NOMO-1 (cell line): Measurements from ENCODE around the gene SLX4IP.

ENCODE experiments used
- DNase-seq, 2 experiments: peaks; one replicate each; lab custom pipeline; 2025; ENCODE audit not compliant: unreplicated experiment in 2 of 2; lab: John Stamatoyannopoulos, UW

SLX4IP gene

GRCh38 chr20:10670501-10671220 is 235.6 kb downstream of the SLX4IP start:
- no peak for DNase-seq

GRCh38 chr20:10671221-10671918 is 236.3 kb downstream of the SLX4IP start:
- DNase-seq: peak; percentile 49 to 78

GRCh38 chr20:10671919-10672623 is 237.0 kb downstream of the SLX4IP start:
- peak in 1 of 2 experiments; percentile 39 for DNase-seq

- peak; percentile 39 to 58 for DNase-seq
These were observed 237.6 kb downstream of the SLX4IP start for GRCh38 chr20:10672624-10673127.

GRCh38 chr20:10673176-10673841 is 238.2 kb downstream of the SLX4IP start:
- DNase-seq: peak in 1 of 2 experiments; percentile 31

- peak; percentile 86 to 95 for DNase-seq
These were observed 239.0 kb downstream of the SLX4IP start, which contains the start of gene JAG1 for GRCh38 chr20:10673842-10674683. JAG1 (minus strand) TSS chr20:10673999; CDS start chr20:10673530, 469 bp downstream.

GRCh38 chr20:10674684-10675449 is 239.8 kb downstream of the SLX4IP start:
- DNase-seq: peak; percentile 46 to 64

- DNase-seq: no peak
These were observed 240.3 kb downstream of the SLX4IP start for GRCh38 chr20:10675450-10675848.

- peak in 1 of 2 experiments; percentile 5 for DNase-seq
These were observed 241.4 kb downstream of the SLX4IP start for GRCh38 chr20:10676518-10676917.
